HepG2 (cell line): ENCODE results near the gene OPALIN. TPM values are rescaled to one million over a fixed set of nuclear protein-coding genes. Genes with fewer than 3 reads are reported as not detected.

ENCODE experiments used
- ATAC-seq: fragments of 200-7000 bp; cut with Tn5 transposase; 3 replicates; pipeline ENCODE4 v1.9.1; 2020; ENCODE audit warnings: mild to moderate bottlenecking, moderate library complexity
- BruUV-seq: library from RNA; stranded (reverse); fragments of 400-500 nt; replicated peaks from 2 replicates; lab custom pipeline; 2021; lab: Mats Ljungman, UMichigan
- CTCF ChIA-PET: fragments of 300-600 bp; formaldehyde crosslinking; extraction: SDS; loops from one replicate; lab custom pipeline; 2021; ENCODE audit warnings: low total read pairs, inconsistent platforms, low intra/inter-chr PET ratio; lab: Yijun Ruan, JAX
- POLR2A ChIA-PET: fragments of 350-600 bp; sonication (Branson Sonifier 250); formaldehyde crosslinking; loops from one replicate; lab custom pipeline; 2020; ENCODE audit warnings: antibody characterized with exemption, inconsistent platforms; lab: Yijun Ruan, JAX
- DNase-seq: peaks from one replicate; pipeline ENCODE4 v3.0.0-alpha.2; 2015; ENCODE audit warnings: low spot score
- FAIRE-seq: peaks from 3 replicates; lab custom pipeline; 2011; peaks lifted over from hg19 to GRCh38; lab: Jason Lieb, UNC
- H2AFZ ChIP-seq: one replicate; pipeline ENCODE4 v1.6.1; 2011; ENCODE audit warnings: low read length, inconsistent platforms
- H3K27ac ChIP-seq: fragments of 300-600 bp; 3 replicates; pipeline ENCODE4 v1.8.0; 2011; ENCODE audit warnings: mixed run types, mild to moderate bottlenecking, mixed read lengths, low read length, inconsistent platforms; ENCODE audit not compliant: insufficient read depth; ENCODE audit errors: extremely low read length
- H3K27me3 ChIP-seq, 2 experiments: fragments of 200-600 bp in 1 of 2; 2 replicates in 1 of 2; 3 replicates in 1 of 2; pipeline versions ENCODE4 v1.6.0 to v1.8.0; 2011; ENCODE audit warnings: low read length in 2 of 2, mild to moderate bottlenecking in 2 of 2, moderate library complexity in 2 of 2, inconsistent platforms in 1 of 2; ENCODE audit not compliant: insufficient read depth in 2 of 2, control insufficient read depth in 1 of 2
- H3K36me3 ChIP-seq, 2 experiments: fragments of 200-600 bp in 1 of 2; replicated peaks in 1 of 2; 2 replicates in 1 of 2; 3 replicates in 1 of 2; pipeline versions ENCODE4 v1.5.1 to v1.8.0; 2011; ENCODE audit warnings: low read length in 2 of 2, inconsistent platforms in 1 of 2; ENCODE audit not compliant: insufficient read depth in 2 of 2, control insufficient read depth in 1 of 2
- H3K4me1 ChIP-seq: 2 replicates; pipeline ENCODE4 v1.5.1; 2012; ENCODE audit warnings: low read length, inconsistent platforms; ENCODE audit not compliant: insufficient read depth
- H3K4me2 ChIP-seq: 2 replicates; pipeline ENCODE4 v1.6.0; 2011; ENCODE audit warnings: low read depth, low read length, inconsistent platforms
- H3K4me3 ChIP-seq, 3 experiments: fragments of 200-600 bp in 1 of 3; sonication (generic), shearing (Covaris generic) in 1 of 3; replicated peaks in 1 of 3; 2 replicates each; pipeline ENCODE4 v1.5.1; 2011 to 2016; ENCODE audit warnings: low read length in 3 of 3, inconsistent platforms in 2 of 3, low read depth in 2 of 3, mild to moderate bottlenecking in 2 of 3, control low read depth in 1 of 3, mixed read lengths in 1 of 3; ENCODE audit not compliant: insufficient read depth in 1 of 3
- H3K79me2 ChIP-seq: one replicate; pipeline ENCODE4 v1.6.1; 2011; ENCODE audit warnings: low read length, inconsistent platforms; ENCODE audit not compliant: insufficient read depth
- H3K9ac ChIP-seq: 2 replicates; pipeline ENCODE4 v1.6.0; 2011; ENCODE audit warnings: mild to moderate bottlenecking, low read depth, low read length, inconsistent platforms; ENCODE audit not compliant: insufficient read depth
- H3K9me3 ChIP-seq: 2 replicates; pipeline ENCODE4 v1.5.1; 2012; ENCODE audit warnings: mild to moderate bottlenecking, low read length
- H4K20me1 ChIP-seq: 2 replicates; pipeline ENCODE4 v1.6.0; 2011; ENCODE audit warnings: inconsistent platforms, mild to moderate bottlenecking, low read length, moderate library complexity; ENCODE audit not compliant: insufficient read depth
- FOXA3 ChIP-seq: IDR thresholded peaks from 2 replicates; pipeline ENCODE4 v1.6.1; 2016; ENCODE audit warnings: missing genetic modification reagents, missing compliant biosample characterization
- RBAK ChIP-seq: sonication (generic); formaldehyde crosslinking; IDR thresholded peaks from 2 replicates; pipeline ENCODE4 v1.5.1; 2020; ENCODE audit warnings: mild to moderate bottlenecking, missing genetic modification reagents
- ZNF768 ChIP-seq: sonication (generic); formaldehyde crosslinking; IDR thresholded peaks from 2 replicates; pipeline ENCODE4 v1.4.0; 2020; ENCODE audit warnings: missing genetic modification reagents
- WGBS: methylation state at CpG from one replicate; pipeline ENCODE4 v1.1.6; 2017; ENCODE audit warnings: low lambda C conversion rate; 5-methylcytosine and 5-hydroxymethylcytosine counted together
- in situ Hi-C: cut with HindIII; loops from 2 replicates; pipeline ENCODE4 v1.10.0; 2017; ENCODE audit warnings: low pct_unique_long_range_greater_than_20kb; ENCODE audit not compliant: extremely low pct_ligation_motif_present
- intact Hi-C: fragments of 100-400 bp; cut with micrococcal nuclease; formaldehyde crosslinking; loops from one replicate; pipeline ENCODE4 v1.10.0; 2022; ENCODE audit not compliant: unreplicated experiment
- polyA plus RNA-seq, 8 experiments: library from polyadenylated mRNA; depleted of rRNA in 3 of 8; stranded (reverse) in 7 of 8; unstranded in 1 of 8; fragments of >200 nt; fragmentation: Illumina TruSeq in 4 of 8; extraction: Trizol in 4 of 8; gene quantifications; 2 replicates each; pipeline versions ENCODE4 v1.2.1 to v1.2.3, GENCODE V29; 2011 to 2016; ENCODE audit warnings: low read depth in 4 of 8, missing spikeins in 1 of 8, mixed read lengths in 1 of 8; ENCODE audit not compliant: insufficient read depth in 1 of 8
- total RNA-seq, 5 experiments: library from RNA; depleted of rRNA; stranded (reverse); fragments of >200 nt; fragmentation: Illumina TruSeq; extraction: Trizol; gene quantifications; 2 replicates each; pipeline ENCODE4 v1.2.3, GENCODE V29; 2016; ENCODE audit warnings: low read depth in 1 of 5
- TF ChIP-seq, protein P1 (sequence below): sonication (generic); formaldehyde crosslinking; IDR thresholded peaks from 2 replicates; pipeline ENCODE4 v1.5.0; 2020; ENCODE audit warnings: mild to moderate bottlenecking, missing genetic modification reagents, borderline replicate concordance
- TF ChIP-seq, protein P2 (sequence below): sonication (generic); formaldehyde crosslinking; IDR thresholded peaks from 2 replicates; pipeline ENCODE4 v1.4.0; 2020; ENCODE audit warnings: missing genetic modification reagents, low read depth, mild to moderate bottlenecking, borderline replicate concordance
- TF ChIP-seq, protein P3 (sequence below): IDR thresholded peaks from 2 replicates; pipeline ENCODE4 v1.6.1; 2016; ENCODE audit warnings: missing compliant biosample characterization, missing genetic modification reagents, borderline replicate concordance

The OPALIN gene
- total and polyA plus RNA-seq, 2 of the 13 experiments (the other 11 are each of a cell fraction or from before 2014, with no cell fraction given) = not detected

DNA sequence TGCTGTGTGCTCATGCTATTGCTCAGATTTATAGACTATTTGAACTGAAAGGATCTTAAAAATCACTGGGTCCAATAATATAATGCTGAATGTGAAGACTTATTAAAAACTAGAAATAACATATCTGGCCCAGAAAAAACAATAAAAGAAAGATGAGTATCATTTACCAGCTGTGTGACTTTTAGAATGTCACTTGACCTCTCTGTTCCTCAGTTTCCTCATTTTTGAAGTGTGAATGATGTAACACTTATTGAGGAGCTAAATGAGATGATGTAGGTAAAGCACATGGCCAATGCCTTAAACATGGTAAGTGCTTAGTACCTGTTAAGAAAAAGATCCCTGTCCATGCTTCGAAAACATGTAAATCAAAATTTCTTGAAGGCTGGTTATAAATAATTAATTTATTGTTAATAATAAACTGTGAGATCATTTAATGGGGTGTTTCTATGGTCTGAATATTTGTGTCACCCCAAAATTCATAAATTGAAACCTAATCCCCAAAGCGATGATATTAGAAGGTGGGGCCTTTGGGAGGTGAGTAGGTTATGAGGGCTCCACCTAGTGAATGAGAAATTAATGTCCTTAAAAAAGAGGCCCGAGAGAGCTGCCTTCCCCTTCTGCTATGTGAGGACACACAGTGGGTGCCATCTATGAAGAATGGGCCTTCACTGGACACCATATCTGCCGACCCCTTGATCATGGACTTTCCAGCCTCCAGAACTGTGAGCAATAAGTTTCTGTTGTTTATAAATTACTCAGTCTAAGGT is 41.6 kb downstream of the OPALIN start:
- in situ Hi-C loops (no loop called here), intact Hi-C loops (no loop called here)
- Histone ChIP-seq H3K9ac (no peak overlapping the region), H2AFZ (no peak overlapping the region), H3K4me2 (no peak overlapping the region), H3K27ac (no peak overlapping the region), H3K27me3 (0 out of 5 replicates have a peak, but pooled peaks cover 0 to 8% of the 10 kb centered on the region in 2 experiments), H3K9me3 (no peaks in the 10 kb centered on the region), H3K36me3 (no peaks in the 10 kb centered on the region), H3K79me2 (no peaks in the 10 kb centered on the region), H4K20me1 (no peaks in the 10 kb centered on the region), H3K4me3 (no peak overlapping the region), H3K4me1 (no peaks in the 10 kb centered on the region)
- no peak for DNase-seq
- WGBS = 44% methylated on average over 4 of the region's 4 CpGs
- ATAC-seq = no peak
- TF ChIP-seq RBAK (CRISPR knock-in tag) (no peak), ZNF768 (CRISPR knock-in tag) (peak; percentile 26; the same call in 1 of the 2 replicates), FOXA3 (CRISPR knock-in tag) (no peak)
- TF ChIP-seq, protein P1, sequence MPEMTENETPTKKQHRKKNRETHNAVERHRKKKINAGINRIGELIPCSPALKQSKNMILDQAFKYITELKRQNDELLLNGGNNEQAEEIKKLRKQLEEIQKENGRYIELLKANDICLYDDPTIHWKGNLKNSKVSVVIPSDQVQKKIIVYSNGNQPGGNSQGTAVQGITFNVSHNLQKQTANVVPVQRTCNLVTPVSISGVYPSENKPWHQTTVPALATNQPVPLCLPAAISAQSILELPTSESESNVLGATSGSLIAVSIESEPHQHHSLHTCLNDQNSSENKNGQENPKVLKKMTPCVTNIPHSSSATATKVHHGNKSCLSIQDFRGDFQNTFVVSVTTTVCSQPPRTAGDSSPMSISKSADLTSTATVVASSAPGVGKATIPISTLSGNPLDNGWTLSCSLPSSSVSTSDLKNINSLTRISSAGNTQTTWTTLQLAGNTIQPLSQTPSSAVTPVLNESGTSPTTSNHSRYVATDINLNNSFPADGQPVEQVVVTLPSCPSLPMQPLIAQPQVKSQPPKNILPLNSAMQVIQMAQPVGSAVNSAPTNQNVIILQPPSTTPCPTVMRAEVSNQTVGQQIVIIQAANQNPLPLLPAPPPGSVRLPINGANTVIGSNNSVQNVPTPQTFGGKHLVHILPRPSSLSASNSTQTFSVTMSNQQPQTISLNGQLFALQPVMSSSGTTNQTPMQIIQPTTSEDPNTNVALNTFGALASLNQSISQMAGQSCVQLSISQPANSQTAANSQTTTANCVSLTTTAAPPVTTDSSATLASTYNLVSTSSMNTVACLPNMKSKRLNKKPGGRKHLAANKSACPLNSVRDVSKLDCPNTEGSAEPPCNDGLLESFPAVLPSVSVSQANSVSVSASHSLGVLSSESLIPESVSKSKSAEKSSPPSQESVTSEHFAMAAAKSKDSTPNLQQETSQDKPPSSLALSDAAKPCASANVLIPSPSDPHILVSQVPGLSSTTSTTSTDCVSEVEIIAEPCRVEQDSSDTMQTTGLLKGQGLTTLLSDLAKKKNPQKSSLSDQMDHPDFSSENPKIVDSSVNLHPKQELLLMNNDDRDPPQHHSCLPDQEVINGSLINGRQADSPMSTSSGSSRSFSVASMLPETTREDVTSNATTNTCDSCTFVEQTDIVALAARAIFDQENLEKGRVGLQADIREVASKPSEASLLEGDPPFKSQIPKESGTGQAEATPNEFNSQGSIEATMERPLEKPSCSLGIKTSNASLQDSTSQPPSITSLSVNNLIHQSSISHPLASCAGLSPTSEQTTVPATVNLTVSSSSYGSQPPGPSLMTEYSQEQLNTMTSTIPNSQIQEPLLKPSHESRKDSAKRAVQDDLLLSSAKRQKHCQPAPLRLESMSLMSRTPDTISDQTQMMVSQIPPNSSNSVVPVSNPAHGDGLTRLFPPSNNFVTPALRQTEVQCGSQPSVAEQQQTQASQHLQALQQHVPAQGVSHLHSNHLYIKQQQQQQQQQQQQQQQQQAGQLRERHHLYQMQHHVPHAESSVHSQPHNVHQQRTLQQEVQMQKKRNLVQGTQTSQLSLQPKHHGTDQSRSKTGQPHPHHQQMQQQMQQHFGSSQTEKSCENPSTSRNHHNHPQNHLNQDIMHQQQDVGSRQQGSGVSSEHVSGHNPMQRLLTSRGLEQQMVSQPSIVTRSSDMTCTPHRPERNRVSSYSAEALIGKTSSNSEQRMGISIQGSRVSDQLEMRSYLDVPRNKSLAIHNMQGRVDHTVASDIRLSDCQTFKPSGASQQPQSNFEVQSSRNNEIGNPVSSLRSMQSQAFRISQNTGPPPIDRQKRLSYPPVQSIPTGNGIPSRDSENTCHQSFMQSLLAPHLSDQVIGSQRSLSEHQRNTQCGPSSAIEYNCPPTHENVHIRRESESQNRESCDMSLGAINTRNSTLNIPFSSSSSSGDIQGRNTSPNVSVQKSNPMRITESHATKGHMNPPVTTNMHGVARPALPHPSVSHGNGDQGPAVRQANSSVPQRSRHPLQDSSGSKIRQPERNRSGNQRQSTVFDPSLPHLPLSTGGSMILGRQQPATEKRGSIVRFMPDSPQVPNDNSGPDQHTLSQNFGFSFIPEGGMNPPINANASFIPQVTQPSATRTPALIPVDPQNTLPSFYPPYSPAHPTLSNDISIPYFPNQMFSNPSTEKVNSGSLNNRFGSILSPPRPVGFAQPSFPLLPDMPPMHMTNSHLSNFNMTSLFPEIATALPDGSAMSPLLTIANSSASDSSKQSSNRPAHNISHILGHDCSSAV (CRISPR knock-in tag) = no peak
- TF ChIP-seq, protein P2, sequence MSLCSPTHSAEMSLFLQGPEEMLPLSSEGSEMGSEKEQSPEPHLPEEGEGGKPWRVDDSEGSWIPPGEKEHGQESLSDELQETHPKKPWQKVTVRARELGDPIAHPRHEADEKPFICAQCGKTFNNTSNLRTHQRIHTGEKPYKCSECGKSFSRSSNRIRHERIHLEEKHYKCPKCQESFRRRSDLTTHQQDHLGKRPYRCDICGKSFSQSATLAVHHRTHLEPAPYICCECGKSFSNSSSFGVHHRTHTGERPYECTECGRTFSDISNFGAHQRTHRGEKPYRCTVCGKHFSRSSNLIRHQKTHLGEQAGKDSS = no peak
- TF ChIP-seq, protein P3, sequence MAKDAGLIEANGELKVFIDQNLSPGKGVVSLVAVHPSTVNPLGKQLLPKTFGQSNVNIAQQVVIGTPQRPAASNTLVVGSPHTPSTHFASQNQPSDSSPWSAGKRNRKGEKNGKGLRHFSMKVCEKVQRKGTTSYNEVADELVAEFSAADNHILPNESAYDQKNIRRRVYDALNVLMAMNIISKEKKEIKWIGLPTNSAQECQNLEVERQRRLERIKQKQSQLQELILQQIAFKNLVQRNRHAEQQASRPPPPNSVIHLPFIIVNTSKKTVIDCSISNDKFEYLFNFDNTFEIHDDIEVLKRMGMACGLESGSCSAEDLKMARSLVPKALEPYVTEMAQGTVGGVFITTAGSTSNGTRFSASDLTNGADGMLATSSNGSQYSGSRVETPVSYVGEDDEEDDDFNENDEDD = no peak
- FAIRE-seq = no peak
- ChIA-PET CTCF (no interaction called here), POLR2A (no interaction called here)
- no TSS peak for BruUV-seq
